Ascending aorta (tissue), 2 donors: ENCODE data around the gene NINJ2. TPM values are rescaled to one million over a fixed set of nuclear protein-coding genes. Genes with fewer than 3 reads are reported as not detected.

Experiments
- DNase-seq, 2 donors: peaks; one replicate each; pipeline ENCODE4 v3.0.0-alpha.2; 2019; ENCODE audit warnings: low spot score in 2 of 2
- H3K27ac ChIP-seq, 2 donors: fragments of 200-600 bp; sonication (generic); one replicate each; pipeline ENCODE4 v1.5.1; 2016 to 2017; ENCODE audit warnings: mild to moderate bottlenecking in 1 of 2
- H3K27me3 ChIP-seq: fragments of 200-600 bp; sonication (generic); one replicate; pipeline ENCODE4 v1.5.1; 2017
- H3K36me3 ChIP-seq, 2 donors: fragments of 200-600 bp; sonication (generic); one replicate each; pipeline ENCODE4 v1.5.1; 2016
- H3K4me1 ChIP-seq, 2 donors: fragments of 200-600 bp; sonication (generic); one replicate each; pipeline ENCODE4 v1.5.1; 2016 to 2017; ENCODE audit warnings: mild to moderate bottlenecking in 1 of 2
- H3K4me3 ChIP-seq, 2 donors: fragments of 200-600 bp; sonication (generic); one replicate each; pipeline ENCODE4 v1.5.1; 2016 to 2017; ENCODE audit warnings: mild to moderate bottlenecking in 1 of 2
- H3K9me3 ChIP-seq, 2 donors: fragments of 200-600 bp; sonication (generic); one replicate each; pipeline ENCODE4 v1.5.1; 2016
- intact Hi-C: fragments of 100-400 bp; cut with DNase I; formaldehyde crosslinking; loops from one replicate; pipeline ENCODE4 v1.15.1; 2023
- total RNA-seq: library from RNA; depleted of rRNA; stranded (reverse); fragments of >200 nt; gene quantifications from one replicate; pipeline ENCODE4 v1.1.0, GENCODE V29; 2016
- TF ChIP-seq, protein P1 (sequence below), 3 experiments: fragments of 200-600 bp in 2 of 3; fragments of 450-650 bp in 1 of 3; sonication (generic) in 2 of 3; IDR thresholded peaks; one replicate each; pipeline ENCODE4 v1.5.1; 2016 to 2019; ENCODE audit warnings: antibody characterized with exemption in 3 of 3, mild to moderate bottlenecking in 1 of 3, moderate library complexity in 1 of 3

NINJ2 gene
- total RNA-seq, 1 donor from 2014 or later: 24.1 TPM

DNA sequence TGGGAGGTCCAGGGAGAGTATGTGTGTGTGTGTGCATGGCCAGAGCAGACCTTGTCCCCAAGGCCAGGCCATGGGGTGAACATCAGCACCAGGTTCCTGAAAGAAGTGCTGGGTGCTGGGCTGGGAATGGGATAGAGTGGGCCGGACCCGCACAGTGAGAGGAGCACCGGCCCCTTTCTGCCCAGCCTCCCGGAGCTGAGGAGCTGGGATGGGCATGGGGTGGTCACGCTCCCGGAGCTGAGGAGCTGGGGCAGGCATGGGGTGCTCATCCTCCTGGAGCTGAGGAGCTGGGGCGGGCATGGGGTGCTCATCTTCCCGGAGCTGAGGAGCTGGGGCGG is 120.2 kb downstream of the NINJ2 start:
- Histone ChIP-seq H3K27me3 (no peaks in the 10 kb centered on the region), H3K4me3 (no peak overlapping the region), H3K9me3 (no peaks in the 10 kb centered on the region), H3K36me3 (peaks cover under 1 to 3% of the 10 kb centered on the region in 2 donors), H3K27ac (no peak overlapping the region), H3K4me1 (peaks cover 5 to 18% of the 10 kb centered on the region in 2 donors)
- TF ChIP-seq, protein P1, sequence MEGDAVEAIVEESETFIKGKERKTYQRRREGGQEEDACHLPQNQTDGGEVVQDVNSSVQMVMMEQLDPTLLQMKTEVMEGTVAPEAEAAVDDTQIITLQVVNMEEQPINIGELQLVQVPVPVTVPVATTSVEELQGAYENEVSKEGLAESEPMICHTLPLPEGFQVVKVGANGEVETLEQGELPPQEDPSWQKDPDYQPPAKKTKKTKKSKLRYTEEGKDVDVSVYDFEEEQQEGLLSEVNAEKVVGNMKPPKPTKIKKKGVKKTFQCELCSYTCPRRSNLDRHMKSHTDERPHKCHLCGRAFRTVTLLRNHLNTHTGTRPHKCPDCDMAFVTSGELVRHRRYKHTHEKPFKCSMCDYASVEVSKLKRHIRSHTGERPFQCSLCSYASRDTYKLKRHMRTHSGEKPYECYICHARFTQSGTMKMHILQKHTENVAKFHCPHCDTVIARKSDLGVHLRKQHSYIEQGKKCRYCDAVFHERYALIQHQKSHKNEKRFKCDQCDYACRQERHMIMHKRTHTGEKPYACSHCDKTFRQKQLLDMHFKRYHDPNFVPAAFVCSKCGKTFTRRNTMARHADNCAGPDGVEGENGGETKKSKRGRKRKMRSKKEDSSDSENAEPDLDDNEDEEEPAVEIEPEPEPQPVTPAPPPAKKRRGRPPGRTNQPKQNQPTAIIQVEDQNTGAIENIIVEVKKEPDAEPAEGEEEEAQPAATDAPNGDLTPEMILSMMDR (IDR thresholded peaks at IDR 0.05): no peak
- intact Hi-C loops: no loop called here
- DNase-seq: no peak

DNA sequence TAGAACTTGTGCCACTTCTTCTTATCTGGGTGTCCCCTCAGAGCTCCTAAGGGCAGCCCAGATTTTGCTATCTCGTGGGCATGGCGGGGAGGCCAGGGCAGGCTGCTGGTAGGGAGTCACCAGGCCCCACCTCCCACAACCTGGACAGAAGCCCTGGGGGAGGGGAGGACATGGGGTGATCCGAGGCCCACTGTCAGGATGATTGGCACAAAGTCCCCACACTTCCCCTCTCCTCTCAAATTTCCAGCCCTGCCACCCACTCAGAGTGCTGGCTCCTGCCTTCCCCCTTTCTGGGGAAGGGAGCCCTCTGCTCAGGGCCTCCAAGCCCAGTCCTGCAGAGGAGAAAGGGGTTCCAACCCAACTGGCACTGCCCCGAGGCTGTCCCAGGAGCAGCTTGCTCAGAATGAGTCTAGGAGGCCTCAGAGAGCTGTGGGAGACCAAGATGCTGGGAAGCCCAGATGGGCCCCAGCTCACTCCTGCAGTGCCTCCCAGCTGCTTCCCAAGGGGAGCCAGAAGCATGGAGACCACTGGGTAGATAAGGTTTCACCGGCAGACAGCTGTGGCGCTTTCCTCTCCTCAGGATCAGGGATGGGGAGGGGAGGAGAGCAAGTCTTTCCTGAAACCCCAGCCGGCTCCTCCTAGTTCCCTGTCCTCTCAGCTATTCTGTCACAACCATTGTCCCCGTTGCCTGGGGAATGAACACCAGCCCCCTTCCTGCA is 120.7 kb downstream of the NINJ2 start:
- H3K9me3 ChIP-seq: no peaks in the 10 kb centered on the region
- peak overlapping the region; percentile 65 to 66 for H3K27ac ChIP-seq
- peaks cover 5 to 18% of the 10 kb centered on the region in 2 donors for H3K4me1 ChIP-seq
- intact Hi-C loops: no loop called here
- no peak for DNase-seq
- no peaks in the 10 kb centered on the region for H3K36me3 ChIP-seq
- no peaks in the 10 kb centered on the region for H3K27me3 ChIP-seq
- H3K4me3 ChIP-seq: no peak overlapping the region
- TF ChIP-seq, protein P1 (IDR thresholded peaks at IDR 0.05): no peak

DNA sequence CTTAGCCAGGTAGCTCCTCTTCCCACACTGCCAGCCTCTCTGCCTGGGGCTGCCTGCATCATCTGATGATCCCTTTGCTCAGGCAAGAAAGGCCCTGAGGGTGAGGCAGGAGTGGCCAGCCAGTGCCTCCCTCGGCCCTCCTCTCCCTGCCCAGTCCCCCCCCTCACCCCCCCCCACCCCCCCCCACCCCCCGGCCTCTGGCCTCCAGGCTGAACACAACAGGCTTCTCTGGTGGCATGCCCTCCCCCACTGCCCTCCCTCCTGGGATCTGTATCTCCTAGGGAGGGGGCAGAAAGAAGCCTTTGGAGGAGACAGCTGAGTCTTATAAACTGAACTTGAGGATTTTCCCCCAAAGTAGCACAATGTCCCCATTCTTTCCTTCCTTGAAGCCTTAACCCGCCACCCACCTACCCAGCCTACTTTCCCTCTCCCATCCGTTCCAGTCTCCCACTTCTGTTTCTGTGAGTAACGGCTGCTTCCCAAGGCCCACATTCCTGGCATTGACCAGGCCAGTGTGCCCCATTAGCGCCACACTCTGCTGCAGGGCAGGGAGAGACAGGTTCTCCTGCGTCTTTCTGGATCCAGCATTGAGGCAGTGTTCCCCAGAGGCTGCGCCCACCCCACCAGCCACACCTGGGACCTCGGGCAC is 121.4 kb downstream of the NINJ2 start:
- Histone ChIP-seq H3K9me3 (no peaks in the 10 kb centered on the region), H3K4me3 (no peak overlapping the region), H3K36me3 (no peaks in the 10 kb centered on the region), H3K27ac (peak overlapping the region; percentile 65 to 66), H3K4me1 (peaks cover 5 to 15% of the 10 kb centered on the region in 2 donors), H3K27me3 (no peaks in the 10 kb centered on the region)
- TF ChIP-seq, protein P1 (IDR thresholded peaks at IDR 0.05): no peak
- intact Hi-C loops: no loop called here
- DNase-seq: no peak

DNA sequence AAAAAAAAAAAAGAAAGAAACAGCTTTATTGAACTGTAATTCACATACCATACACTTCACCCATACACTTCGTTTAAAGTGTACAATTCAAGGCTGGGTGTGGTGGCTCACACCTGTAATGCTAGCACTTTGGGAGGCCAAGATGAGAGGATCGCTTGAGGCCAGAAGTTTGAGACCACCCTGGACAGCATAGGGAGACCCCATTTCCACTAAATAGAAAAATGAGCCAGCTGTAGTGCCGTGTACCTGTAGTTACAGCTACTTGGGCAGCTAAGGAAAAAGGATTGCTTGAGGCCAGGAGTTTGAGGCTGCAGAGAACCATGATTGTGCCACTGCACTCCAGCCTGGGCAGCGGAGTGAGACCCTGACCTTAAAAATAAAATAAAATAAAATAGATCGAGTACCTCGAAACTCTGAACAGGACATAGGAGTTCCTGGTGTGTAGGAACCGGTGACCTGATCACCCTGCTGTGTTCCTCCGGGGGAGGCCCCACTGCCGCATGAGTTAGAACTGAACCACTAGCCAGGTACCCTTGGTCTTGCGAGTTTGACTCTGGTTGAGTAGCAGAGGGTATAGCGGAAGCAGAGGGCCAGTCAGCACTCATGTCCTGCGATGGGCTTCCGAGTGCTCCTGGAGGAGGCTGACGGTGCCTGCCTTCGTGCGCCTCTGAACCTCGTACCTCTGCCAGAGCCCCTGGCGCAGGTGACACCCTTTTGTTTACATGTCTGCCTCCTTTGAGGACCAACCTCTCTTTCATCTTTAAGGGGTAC is 123.5 kb downstream of the NINJ2 start:
- no peak overlapping the region for H3K27ac ChIP-seq
- intact Hi-C loops: no loop called here
- no peak for DNase-seq

DNA sequence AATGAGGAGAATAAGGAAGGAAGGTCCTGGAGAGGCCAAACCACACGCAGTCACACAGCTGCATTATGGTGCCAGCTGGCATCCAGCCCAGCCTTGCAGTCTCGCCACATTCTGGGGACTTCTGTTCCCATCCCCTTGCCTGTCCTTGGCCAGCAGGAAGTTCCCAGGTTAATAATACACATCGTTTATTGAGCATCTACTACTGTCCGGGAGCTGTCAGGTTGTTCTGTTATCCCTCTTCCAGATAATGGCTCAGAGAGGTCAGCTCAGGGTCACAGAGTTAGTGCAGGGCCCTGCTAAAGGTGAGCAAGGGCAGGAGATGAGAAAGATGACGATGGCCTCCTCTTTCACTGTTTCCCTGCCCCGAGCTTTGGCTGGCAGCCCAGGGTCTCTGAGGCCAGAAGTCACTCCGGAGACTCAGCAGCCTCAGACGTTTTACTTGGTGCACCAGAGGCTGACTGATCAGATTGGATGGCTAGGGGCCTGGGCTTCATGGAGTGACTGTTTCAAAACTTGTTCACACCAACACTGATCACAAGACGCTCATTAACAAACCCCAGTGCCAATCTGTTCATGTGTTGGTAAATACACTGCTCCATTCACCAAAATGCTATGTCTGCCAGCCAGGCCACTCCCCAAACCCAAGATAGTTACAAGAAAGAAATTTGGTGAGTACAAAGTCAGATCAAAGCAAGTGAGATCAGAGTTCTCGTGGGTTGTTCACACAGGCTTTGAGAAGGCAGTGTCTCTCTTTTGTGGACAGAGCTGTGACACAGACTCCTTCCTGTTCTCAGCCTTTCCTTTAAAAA is 124.3 kb downstream of the NINJ2 start:
- Histone ChIP-seq H3K4me3 (no peak overlapping the region), H3K4me1 (peaks cover 5 to 13% of the 10 kb centered on the region in 2 donors), H3K27ac (no peak overlapping the region), H3K9me3 (no peaks in the 10 kb centered on the region), H3K27me3 (no peaks in the 10 kb centered on the region), H3K36me3 (no peaks in the 10 kb centered on the region)
- TF ChIP-seq, protein P1 (IDR thresholded peaks at IDR 0.05): no peak
- no peak for DNase-seq
- intact Hi-C loops: no loop called here

More for the DNA sequence above, 123.5 kb downstream of the NINJ2 start:
- Histone ChIP-seq H3K9me3 (no peaks in the 10 kb centered on the region), H3K4me1 (peaks cover 5 to 13% of the 10 kb centered on the region in 2 donors), H3K36me3 (no peaks in the 10 kb centered on the region), H3K4me3 (no peak overlapping the region), H3K27me3 (no peaks in the 10 kb centered on the region)
- TF ChIP-seq, protein P1 (IDR thresholded peaks at IDR 0.05): no peak
